Right renal pelvis (tissue), 4 donors: Measurements from ENCODE around the gene PBOV1. TPM values are rescaled to one million over a fixed set of nuclear protein-coding genes. Genes with fewer than 3 reads are reported as not detected.

Experiments
- DNase-seq, 4 donors: peaks; one replicate each; pipeline ENCODE4 v3.0.0-alpha.2; 2013; ENCODE audit warnings: low read depth in 4 of 4, low spot score in 3 of 4, missing footprints in 1 of 4
- polyA plus RNA-seq, 4 donors: library from polyadenylated mRNA; unstranded; fragments of 120-200 nt; gene quantifications; one replicate each; pipeline ENCODE4 v1.2.1, GENCODE V29; 2013; ENCODE audit not compliant: insufficient read length in 4 of 4

PBOV1 gene
- under 1 TPM in 1 of 4 donors, not detected in 3; 0.03 TPM for polyA plus RNA-seq

GRCh38 chr6:138218449-138218848, at the start of gene PBOV1:
Gene PBOV1 (minus strand): TSS chr6:138218491. CDS start chr6:138218395, 96 bp downstream.
- no peak for DNase-seq

DNA sequence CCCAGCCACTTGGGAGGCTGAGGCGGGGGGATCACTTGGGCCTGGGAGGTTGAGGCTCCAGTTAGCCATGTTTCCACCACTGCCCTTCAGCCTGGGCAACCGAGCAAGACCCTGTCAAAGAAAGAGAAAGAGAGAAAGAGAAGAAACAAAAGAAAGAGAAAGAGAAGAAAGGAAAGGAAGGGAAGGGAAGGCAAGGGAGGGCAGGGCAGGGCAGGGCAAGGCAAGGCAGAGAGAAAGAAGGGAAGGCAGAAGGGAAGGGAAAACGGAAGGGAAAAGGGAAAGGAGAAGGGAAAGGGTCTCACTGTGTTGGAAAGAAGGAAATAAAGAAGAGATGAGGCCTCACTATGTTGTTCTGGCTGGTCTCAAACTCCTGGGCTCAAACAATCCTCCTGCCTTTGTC, 47.8 kb upstream of the PBOV1 start:
- no peak for DNase-seq

DNA sequence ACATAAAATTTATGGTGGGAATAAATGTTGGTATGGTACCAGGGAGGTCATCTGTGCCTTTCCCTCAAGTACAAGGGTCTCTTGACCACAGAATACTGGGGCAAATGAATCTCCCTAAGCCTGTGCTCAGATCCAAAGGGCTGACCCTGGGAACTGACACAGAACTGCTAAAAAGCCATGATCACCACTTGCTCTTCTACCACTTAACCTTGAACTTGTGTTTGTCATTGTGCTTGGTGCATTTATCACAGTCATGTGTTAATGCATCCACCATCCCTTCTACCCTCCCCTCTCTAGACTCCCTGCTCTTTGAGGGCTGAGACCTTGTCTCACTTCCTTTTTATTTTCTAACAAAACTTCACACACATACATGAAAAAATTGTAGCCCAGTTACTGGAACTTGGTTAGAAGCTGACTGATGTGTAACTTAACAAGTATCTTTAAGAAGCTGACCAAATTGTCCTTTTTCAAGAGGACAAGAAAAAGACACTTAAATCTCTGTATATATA, 46.1 kb upstream of the PBOV1 start:
- no peak for DNase-seq

DNA sequence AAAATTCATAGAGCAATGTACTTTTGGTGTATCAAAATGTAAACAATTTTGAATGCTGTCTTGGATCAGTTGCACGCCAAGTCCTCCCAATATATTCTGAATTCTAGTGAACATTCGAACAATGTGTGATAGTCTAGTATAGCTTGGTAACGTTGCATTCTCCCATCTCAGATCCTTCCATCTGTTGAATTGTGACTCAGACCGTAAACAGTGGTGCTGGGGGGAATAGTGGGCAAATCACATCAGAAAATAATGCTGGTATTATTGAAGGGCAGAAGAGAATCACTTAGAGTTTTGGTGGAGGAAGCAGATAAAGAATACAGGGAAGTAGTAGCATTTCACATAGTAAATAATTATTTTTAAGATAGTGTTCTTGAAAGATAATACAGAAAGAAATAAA, 45.7 kb upstream of the PBOV1 start:
- DNase-seq, result no peak

DNA sequence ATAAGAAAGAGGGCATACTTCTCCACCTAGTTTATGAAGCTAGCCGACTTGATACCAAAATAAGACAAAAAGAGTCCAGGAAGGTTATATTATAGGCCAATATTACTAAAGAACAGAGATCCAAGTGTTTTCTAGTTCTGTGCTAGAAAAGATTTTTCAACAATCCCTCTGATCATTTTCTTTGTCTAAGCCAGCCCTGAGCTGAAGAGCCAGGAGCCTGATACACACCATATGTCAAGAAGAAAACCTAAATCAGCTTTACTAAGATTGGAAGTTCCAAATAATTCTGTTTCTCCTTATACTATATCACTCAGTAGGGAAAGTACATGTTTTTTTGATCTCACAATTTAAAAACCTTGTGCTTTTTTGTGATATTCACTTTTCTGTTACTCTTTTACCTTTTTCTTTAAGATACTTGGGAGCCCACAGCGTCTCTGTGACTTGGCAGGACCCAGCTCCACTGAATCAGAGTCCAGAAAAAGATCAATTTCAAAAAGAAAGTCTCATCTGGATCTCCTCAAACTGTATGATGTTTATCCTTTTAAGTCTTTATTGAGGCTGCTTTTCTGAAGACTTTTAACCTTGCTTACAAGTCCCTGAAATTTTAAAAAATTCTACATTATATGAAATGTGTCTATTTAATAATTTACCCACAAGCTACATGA, 43.0 kb upstream of the PBOV1 start:
- no peak for DNase-seq

- DNase-seq, result no peak
These were observed 40.7 kb upstream of the PBOV1 start for GRCh38 chr6:138258991-138259390.

GRCh38 chr6:138258197-138258596, 39.9 kb upstream of the PBOV1 start:
- DNase-seq, result no peak

GRCh38 chr6:138257638-138258040, 39.3 kb upstream of the PBOV1 start:
- no peak for DNase-seq

GRCh38 chr6:138255443-138255842, 37.2 kb upstream of the PBOV1 start:
- DNase-seq, result no peak

GRCh38 chr6:138253731-138254130, 35.4 kb upstream of the PBOV1 start:
- DNase-seq, result no peak

GRCh38 chr6:138250513-138251247, 32.4 kb upstream of the PBOV1 start:
- no peak for DNase-seq

GRCh38 chr6:138250053-138250452, 31.8 kb upstream of the PBOV1 start:
- DNase-seq, result no peak

- no peak for DNase-seq
These were observed 30.6 kb upstream of the PBOV1 start for GRCh38 chr6:138248878-138249277.

DNA sequence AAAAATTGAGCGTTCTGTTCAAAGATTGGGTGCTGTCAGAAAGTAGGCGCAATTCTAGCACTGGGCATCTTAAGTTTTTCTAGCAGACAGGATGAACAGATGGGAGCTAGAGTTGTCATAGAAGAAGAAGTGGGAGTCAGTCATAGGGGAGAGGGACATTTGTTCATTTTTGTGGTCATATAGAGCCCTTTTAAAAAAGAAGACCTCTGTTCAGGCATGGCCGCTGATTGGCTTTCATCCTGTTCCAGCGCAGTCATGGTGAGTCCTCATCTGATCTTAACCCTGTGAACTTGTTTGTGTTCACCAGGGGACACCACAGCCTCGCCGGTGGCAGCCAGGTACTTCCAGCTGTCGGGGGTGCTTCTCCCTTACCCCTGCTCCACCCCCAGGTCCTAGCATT, 29.7 kb upstream of the PBOV1 start:
- no peak for DNase-seq

- DNase-seq, result no peak
These were observed 28.6 kb upstream of the PBOV1 start for GRCh38 chr6:138246650-138247440.

- no peak for DNase-seq
These were observed 27.5 kb upstream of the PBOV1 start for GRCh38 chr6:138245751-138246150.

- no peak for DNase-seq
These were observed 24.8 kb upstream of the PBOV1 start for GRCh38 chr6:138242987-138243592.

- no peak for DNase-seq
These were observed 23.6 kb upstream of the PBOV1 start for GRCh38 chr6:138241934-138242333.

DNA sequence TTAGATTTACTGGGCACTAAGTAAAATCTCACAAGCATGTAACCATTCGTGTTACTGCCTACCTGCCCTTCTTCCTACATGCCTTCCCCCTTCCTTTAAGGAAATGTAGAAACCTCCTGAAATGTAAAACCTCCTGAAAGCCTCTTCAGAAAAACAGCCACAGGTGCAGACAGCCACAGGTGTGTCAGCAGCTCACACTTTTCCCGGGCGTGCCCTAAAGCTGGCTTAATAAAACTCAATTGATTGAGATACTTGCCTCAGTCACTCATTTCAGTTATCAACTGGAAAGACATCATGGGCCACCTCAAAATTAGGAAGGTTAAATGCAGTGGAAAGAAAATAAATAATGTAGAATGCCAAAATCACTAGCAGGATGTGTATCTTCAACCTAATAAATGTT, 23.1 kb upstream of the PBOV1 start:
- no peak for DNase-seq

DNA sequence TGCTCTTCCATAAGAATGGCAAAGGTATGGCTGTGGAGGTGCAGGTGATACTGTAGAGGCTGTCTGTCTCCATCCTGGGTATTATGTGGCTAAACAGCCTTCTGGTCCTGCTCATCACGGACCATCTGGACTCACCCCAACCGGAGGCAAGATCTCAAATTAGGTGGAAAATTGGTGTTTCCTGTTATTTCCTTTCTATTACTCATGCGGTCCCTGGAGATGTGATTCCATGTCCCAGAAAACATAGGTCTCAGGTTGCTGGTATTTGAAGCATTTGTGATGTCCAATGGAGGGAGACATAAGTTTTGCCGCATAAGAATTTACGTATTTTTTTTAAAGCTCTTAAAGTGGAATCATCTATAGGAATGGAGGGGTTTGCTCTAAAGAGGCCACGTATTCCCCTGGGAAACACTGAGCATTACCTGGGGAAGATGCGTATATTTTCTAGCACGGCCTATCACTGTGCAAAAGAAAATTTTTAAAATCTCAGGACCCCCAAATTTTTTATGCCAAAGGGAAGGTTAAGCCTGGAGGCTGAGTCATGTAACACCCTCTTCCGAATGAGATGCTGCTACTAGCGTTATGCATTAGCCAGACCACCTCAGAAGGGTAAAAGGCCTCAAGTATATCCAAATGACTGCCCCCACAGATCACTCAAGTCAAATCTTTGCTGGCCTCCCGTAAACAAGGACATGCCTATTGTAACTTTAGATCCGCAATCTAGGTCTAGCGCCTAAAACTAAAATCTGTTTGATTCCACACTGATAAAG, 22.4 kb upstream of the PBOV1 start:
- no peak for DNase-seq
